Activated CD4-positive, alpha-beta T cell treated with anti-CD3 and anti-CD28 coated beads, Interleukin-2, amount 10 ng/mL, durations not matched to agents 24 days and 14 days (primary cell): ENCODE results near the gene CRYBG3. TPM values are rescaled to one million over a fixed set of nuclear protein-coding genes. Genes with fewer than 3 reads are reported as not detected.
A peak's percentile ranks its signal among the peaks of the same experiment; 100 is the strongest.

Source experiments
- DNase-seq: peaks from one replicate; pipeline ENCODE4 v3.0.0; 2022
- H3K27ac Mint-ChIP-seq: one replicate; pipeline ENCODE4 v1.8.0; 2022; ENCODE audit warnings: mild to moderate bottlenecking, mixed read lengths
- H3K27me3 Mint-ChIP-seq: one replicate; pipeline ENCODE4 v1.8.0; 2022; ENCODE audit warnings: mixed read lengths
- H3K36me3 Mint-ChIP-seq: one replicate; pipeline ENCODE4 v1.8.0; 2022; ENCODE audit warnings: low read depth, mild to moderate bottlenecking, mixed read lengths
- H3K4me1 Mint-ChIP-seq: one replicate; pipeline ENCODE4 v1.8.0; 2021; ENCODE audit warnings: mixed read lengths
- H3K4me3 Mint-ChIP-seq: one replicate; pipeline ENCODE4 v1.8.0; 2022; ENCODE audit warnings: mild to moderate bottlenecking, moderate library complexity, mixed read lengths
- H3K9me3 Mint-ChIP-seq: one replicate; pipeline ENCODE4 v1.8.0; 2021; ENCODE audit warnings: mixed read lengths
- intact Hi-C: fragments of 100-400 bp; cut with micrococcal nuclease; formaldehyde crosslinking; loops from one replicate; pipeline ENCODE4 v1.15.1; 2023
- total RNA-seq: library from RNA; stranded (reverse); gene quantifications from 2 replicates; pipeline ENCODE4 v1.2.3, GENCODE V29; 2022

The CRYBG3 gene
- total RNA-seq, 1 donor from 2014 or later = 8.3 TPM

- Mint-ChIP-seq H3K27ac (peak overlapping the region; percentile 99), H3K9me3 (no peaks in the 10 kb centered on the region), H3K36me3 (peaks cover 34% of the 10 kb centered on the region), H3K4me1 (peaks cover 73% of the 10 kb centered on the region), H3K4me3 (peak overlapping the region; percentile 94), H3K27me3 (no peaks in the 10 kb centered on the region)
- intact Hi-C loops = loop anchor here (2.0 kb wide), 1 partner anchor 23 kb away; no protein-coding TSS in a partner anchor
- no peak for DNase-seq
Measured at GRCh38 chr3:97969541-97969940, 147.7 kb downstream of the CRYBG3 start.

GRCh38 chr3:97970156-97970555, 148.3 kb downstream of the CRYBG3 start:
- DNase-seq = no peak
- peaks cover 30% of the 10 kb centered on the region for H3K36me3 Mint-ChIP-seq
- no peaks in the 10 kb centered on the region for H3K27me3 Mint-ChIP-seq
- peaks cover 75% of the 10 kb centered on the region for H3K4me1 Mint-ChIP-seq
- H3K4me3 Mint-ChIP-seq = peak overlapping the region; percentile 94
- H3K27ac Mint-ChIP-seq = peak overlapping the region; percentile 99
- intact Hi-C loops = loop anchor here (2.0 to 5.0 kb wide), 5 partner anchors 37 to 552 kb away; partner anchors contain the start of gene CLDND1
- H3K9me3 Mint-ChIP-seq = peaks cover 5% of the 10 kb centered on the region

- Mint-ChIP-seq H3K4me1 (peaks cover 76% of the 10 kb centered on the region), H3K36me3 (peaks cover 22% of the 10 kb centered on the region), H3K27ac (peak overlapping the region; percentile 99), H3K27me3 (no peaks in the 10 kb centered on the region), H3K9me3 (peaks cover 5% of the 10 kb centered on the region), H3K4me3 (peak overlapping the region; percentile 94)
- DNase-seq = no peak
- intact Hi-C loops = loop anchor here (1.0 to 5.0 kb wide), 6 partner anchors 36 to 551 kb away; partner anchors contain the start of gene CLDND1
Measured at GRCh38 chr3:97970956-97971620, 149.3 kb downstream of the CRYBG3 start.

- H3K9me3 Mint-ChIP-seq = peaks cover 5% of the 10 kb centered on the region
- no peaks in the 10 kb centered on the region for H3K27me3 Mint-ChIP-seq
- H3K4me3 Mint-ChIP-seq = peak within 1 kb of the TSS; percentile 94
- H3K27ac Mint-ChIP-seq = peak within 1 kb of the TSS; percentile 99
- peak; percentile 94 for DNase-seq
- intact Hi-C loops = loop anchor here (1.0 to 5.0 kb wide), 9 partner anchors 10 to 550 kb away; partner anchors contain the start of genes ARL6 and CLDND1
- peaks cover 14% of the 10 kb centered on the region for H3K36me3 Mint-ChIP-seq
- H3K4me1 Mint-ChIP-seq = peaks cover 76% of the 10 kb centered on the region
Measured at GRCh38 chr3:97971679-97972567, 150.1 kb downstream of the CRYBG3 start, which contains the start of gene RIOX2. Gene RIOX2 (minus strand): TSS chr3:97972431. CDS start chr3:97967593, 4,838 bp downstream.

- H3K27ac Mint-ChIP-seq = peak overlapping the region; percentile 80
- H3K36me3 Mint-ChIP-seq = peaks cover 8% of the 10 kb centered on the region
- H3K27me3 Mint-ChIP-seq = no peaks in the 10 kb centered on the region
- H3K4me3 Mint-ChIP-seq = peak overlapping the region; percentile 75
- no peak for DNase-seq
- H3K4me1 Mint-ChIP-seq = peaks cover 66% of the 10 kb centered on the region
- intact Hi-C loops = loop anchor here (1.0 to 5.0 kb wide), 6 partner anchors 9 to 549 kb away; partner anchors contain the start of genes ARL6 and CLDND1
- H3K9me3 Mint-ChIP-seq = peaks cover 5% of the 10 kb centered on the region
Measured at GRCh38 chr3:97972976-97973375, 151.2 kb downstream of the CRYBG3 start.

GRCh38 chr3:97974996-97975395, 153.2 kb downstream of the CRYBG3 start:
- DNase-seq = no peak
- Mint-ChIP-seq H3K4me3 (peak overlapping the region; percentile 51), H3K4me1 (peaks cover 53% of the 10 kb centered on the region), H3K27ac (peak overlapping the region; percentile 83), H3K9me3 (peaks cover 5% of the 10 kb centered on the region), H3K36me3 (peaks cover 8% of the 10 kb centered on the region), H3K27me3 (no peaks in the 10 kb centered on the region)
- intact Hi-C loops = loop anchor here (5.0 kb wide), 3 partner anchors 32 to 547 kb away; partner anchors contain the start of gene CLDND1

GRCh38 chr3:97975466-97975865, 153.7 kb downstream of the CRYBG3 start:
- H3K27me3 Mint-ChIP-seq = no peaks in the 10 kb centered on the region
- H3K36me3 Mint-ChIP-seq = peaks cover 5% of the 10 kb centered on the region
- H3K9me3 Mint-ChIP-seq = peaks cover 5% of the 10 kb centered on the region
- no peak overlapping the region for H3K27ac Mint-ChIP-seq
- no peak for DNase-seq
- peaks cover 52% of the 10 kb centered on the region for H3K4me1 Mint-ChIP-seq
- intact Hi-C loops = no loop called here
- no peak overlapping the region for H3K4me3 Mint-ChIP-seq

- intact Hi-C loops = loop anchor here (5.0 kb wide), 1 partner anchor 578 kb away; no protein-coding TSS in a partner anchor
- Mint-ChIP-seq H3K9me3 (peaks cover 5% of the 10 kb centered on the region), H3K4me1 (peaks cover 58% of the 10 kb centered on the region), H3K27me3 (no peaks in the 10 kb centered on the region), H3K4me3 (no peak overlapping the region), H3K27ac (peak overlapping the region; percentile 58), H3K36me3 (peaks cover 1% of the 10 kb centered on the region)
- no peak for DNase-seq
Measured at GRCh38 chr3:97979610-97980009, 157.8 kb downstream of the CRYBG3 start.

GRCh38 chr3:97981886-97982285, 160.1 kb downstream of the CRYBG3 start:
- peaks cover 40% of the 10 kb centered on the region for H3K4me1 Mint-ChIP-seq
- H3K27me3 Mint-ChIP-seq = no peaks in the 10 kb centered on the region
- no peaks in the 10 kb centered on the region for H3K9me3 Mint-ChIP-seq
- H3K36me3 Mint-ChIP-seq = peaks cover 1% of the 10 kb centered on the region
- DNase-seq = peak; percentile 84
- peak overlapping the region; percentile 82 for H3K27ac Mint-ChIP-seq
- intact Hi-C loops = loop anchor here (1.0 to 5.0 kb wide), 3 partner anchors 8 to 575 kb away; partner anchors contain the start of gene RIOX2
- H3K4me3 Mint-ChIP-seq = peak overlapping the region; percentile 60

GRCh38 chr3:97983933-97984491, 162.2 kb downstream of the CRYBG3 start:
- H3K36me3 Mint-ChIP-seq = peaks cover 12% of the 10 kb centered on the region
- intact Hi-C loops = loop anchor here (5.0 kb wide), 1 partner anchor 573 kb away; no protein-coding TSS in a partner anchor
- H3K27ac Mint-ChIP-seq = no peak overlapping the region
- peaks cover 39% of the 10 kb centered on the region for H3K4me1 Mint-ChIP-seq
- H3K4me3 Mint-ChIP-seq = no peak overlapping the region
- no peak for DNase-seq
- H3K9me3 Mint-ChIP-seq = peaks cover 12% of the 10 kb centered on the region
- no peaks in the 10 kb centered on the region for H3K27me3 Mint-ChIP-seq

GRCh38 chr3:97987306-97987705, 165.5 kb downstream of the CRYBG3 start:
- H3K27ac Mint-ChIP-seq = no peak overlapping the region
- no peaks in the 10 kb centered on the region for H3K27me3 Mint-ChIP-seq
- intact Hi-C loops = no loop called here
- no peak for DNase-seq
- no peak overlapping the region for H3K4me3 Mint-ChIP-seq
- H3K9me3 Mint-ChIP-seq = peaks cover 18% of the 10 kb centered on the region
- peaks cover 15% of the 10 kb centered on the region for H3K36me3 Mint-ChIP-seq
- peaks cover 42% of the 10 kb centered on the region for H3K4me1 Mint-ChIP-seq

- intact Hi-C loops = no loop called here
- H3K4me3 Mint-ChIP-seq = no peak overlapping the region
- DNase-seq = peak; percentile 54
- peaks cover 18% of the 10 kb centered on the region for H3K9me3 Mint-ChIP-seq
- H3K27me3 Mint-ChIP-seq = no peaks in the 10 kb centered on the region
- peaks cover 15% of the 10 kb centered on the region for H3K36me3 Mint-ChIP-seq
- peak overlapping the region; percentile 77 for H3K27ac Mint-ChIP-seq
- peaks cover 36% of the 10 kb centered on the region for H3K4me1 Mint-ChIP-seq
Measured at GRCh38 chr3:97988784-97989568, 167.2 kb downstream of the CRYBG3 start.
